CD8-positive, alpha-beta memory T cell (primary cell): Measurements from ENCODE around the gene AXDND1. TPM values are rescaled to one million over a fixed set of nuclear protein-coding genes. Genes with fewer than 3 reads are reported as not detected.
"Not testable (repeated sequence)": the region's sequence is repeated elsewhere in the genome, so short reads cannot be mapped to it uniquely, and the experiment has no call there.

Source experiments
- CTCF ChIA-PET: fragments of 350-600 bp; sonication (Branson Sonifier 250); formaldehyde crosslinking; loops from one replicate; lab custom pipeline; 2021; ENCODE audit warnings: antibody characterized with exemption; lab: Charles Lee
- POLR2A ChIA-PET: fragments of 350-600 bp; sonication (Branson Sonifier 250); formaldehyde crosslinking; loops from one replicate; lab custom pipeline; 2021; ENCODE audit warnings: antibody characterized with exemption; lab: Charles Lee
- DNase-seq, 5 donors: peaks; one replicate each; pipeline versions ENCODE4 v3.0.0 to v3.0.0-alpha.2; 2020 to 2022; ENCODE audit warnings: mixed read lengths in 1 of 5
- H3K27ac ChIP-seq: one replicate; pipeline ENCODE4 v1.7.0; 2013; ENCODE audit warnings: low read depth, mild to moderate bottlenecking, low read length, moderate library complexity
- H3K27me3 ChIP-seq: 2 replicates; pipeline ENCODE4 v1.7.0; 2013; ENCODE audit warnings: low read length, mild to moderate bottlenecking; ENCODE audit not compliant: insufficient read depth, poor library complexity, severe bottlenecking
- H3K36me3 ChIP-seq: 2 replicates; pipeline ENCODE4 v1.7.0; 2013; ENCODE audit warnings: mild to moderate bottlenecking, low read length, moderate library complexity; ENCODE audit not compliant: insufficient read depth
- H3K4me1 ChIP-seq: 2 replicates; pipeline ENCODE4 v1.7.0; 2013; ENCODE audit warnings: mild to moderate bottlenecking, low read length, moderate library complexity; ENCODE audit not compliant: insufficient read depth
- H3K4me3 ChIP-seq: 2 replicates; pipeline ENCODE4 v1.7.0; 2013; ENCODE audit warnings: mild to moderate bottlenecking, low read length
- H3K9me3 ChIP-seq: 2 replicates; pipeline ENCODE4 v1.7.0; 2013; ENCODE audit warnings: mild to moderate bottlenecking, low read length
- H3K27ac Mint-ChIP-seq, 8 donors: one replicate each; pipeline ENCODE4 v1.8.0; 2020 to 2021; ENCODE audit warnings: mixed read lengths in 8 of 8, mild to moderate bottlenecking in 6 of 8, inconsistent platforms in 3 of 8, moderate library complexity in 3 of 8
- H3K27me3 Mint-ChIP-seq, 2 donors: one replicate each; pipeline ENCODE4 v1.8.0; 2020 to 2021; ENCODE audit warnings: mixed read lengths in 2 of 2, mild to moderate bottlenecking in 1 of 2, moderate library complexity in 1 of 2
- H3K36me3 Mint-ChIP-seq, 3 donors: one replicate each; pipeline ENCODE4 v1.8.0; 2020 to 2021; ENCODE audit warnings: mixed read lengths in 3 of 3, inconsistent platforms in 1 of 3, mild to moderate bottlenecking in 1 of 3
- H3K4me1 Mint-ChIP-seq, 3 donors: one replicate each; pipeline ENCODE4 v1.8.0; 2020 to 2021; ENCODE audit warnings: mixed read lengths in 3 of 3, inconsistent platforms in 1 of 3, mild to moderate bottlenecking in 1 of 3
- H3K4me3 Mint-ChIP-seq, 7 donors: one replicate each; pipeline ENCODE4 v1.8.0; 2020 to 2021; ENCODE audit warnings: mixed read lengths in 7 of 7, mild to moderate bottlenecking in 6 of 7, moderate library complexity in 4 of 7, inconsistent platforms in 2 of 7
- H3K9me3 Mint-ChIP-seq, 5 donors: one replicate each; pipeline ENCODE4 v1.8.0; 2020 to 2022; ENCODE audit warnings: mixed read lengths in 5 of 5, mild to moderate bottlenecking in 3 of 5, moderate library complexity in 2 of 5, inconsistent platforms in 1 of 5
- polyA plus RNA-seq: library from polyadenylated mRNA; unstranded; fragments of 300-500 nt; fragmentation: Illumina TruSeq; gene quantifications from one replicate; pipeline ENCODE4 v1.2.3, GENCODE V29; 2021
- total RNA-seq, 2 experiments: library from RNA; stranded (reverse); gene quantifications; one replicate each; pipeline ENCODE4 v1.2.3, GENCODE V29; 2021

AXDND1 gene
- total and polyA plus RNA-seq, 3 experiments from 2014 or later = 0.58 TPM; not detected in 2

DNA sequence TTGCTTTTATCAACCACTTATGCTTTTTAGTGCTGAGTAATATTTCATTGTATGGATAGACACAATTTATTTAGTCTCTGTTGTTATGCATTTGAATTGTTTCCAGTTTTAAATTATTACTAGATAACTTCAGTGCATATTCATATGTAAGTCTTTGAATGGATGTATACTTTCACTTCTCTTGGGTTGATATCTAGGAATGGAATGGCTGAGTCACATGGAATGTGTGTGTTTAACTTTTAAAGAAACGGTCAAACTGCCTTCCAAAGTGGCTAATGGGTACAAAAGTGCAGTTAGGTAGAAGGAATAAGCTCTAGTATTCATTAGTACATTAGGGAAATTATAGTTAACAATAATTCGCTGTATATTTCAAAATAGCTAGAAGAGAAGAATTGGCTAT is 127.6 kb downstream of the AXDND1 start:
- no peak overlapping the region for H3K4me3 Mint-ChIP-seq
- Histone ChIP-seq H3K27ac (no peak overlapping the region), H3K4me3 (no peak overlapping the region), H3K9me3 (no peaks in the 10 kb centered on the region), H3K27me3 (no peaks in the 10 kb centered on the region), H3K36me3 (no peaks in the 10 kb centered on the region), H3K4me1 (no peaks in the 10 kb centered on the region)
- DNase-seq = no peak
- ChIA-PET CTCF (no interaction called here), POLR2A (no interaction called here)
- no peaks in the 10 kb centered on the region for H3K4me1 Mint-ChIP-seq
- peaks cover 2 to 9% of the 10 kb centered on the region in 2 donors for H3K27me3 Mint-ChIP-seq
- peaks cover 0 to 15% (median 3%) of the 10 kb centered on the region in 5 donors for H3K9me3 Mint-ChIP-seq
- H3K36me3 Mint-ChIP-seq = no peaks in the 10 kb centered on the region
- no peak overlapping the region for H3K27ac Mint-ChIP-seq

GRCh38 chr1:179506199-179506598 is 140.4 kb downstream of the AXDND1 start:
- no peaks in the 10 kb centered on the region for H3K4me1 Mint-ChIP-seq
- no peaks in the 10 kb centered on the region for H3K27me3 ChIP-seq
- H3K9me3 ChIP-seq = no peaks in the 10 kb centered on the region
- no peak overlapping the region for H3K4me3 Mint-ChIP-seq
- no peaks in the 10 kb centered on the region for H3K4me1 ChIP-seq
- no peaks in the 10 kb centered on the region for H3K36me3 Mint-ChIP-seq
- DNase-seq = no peak
- H3K36me3 ChIP-seq = no peaks in the 10 kb centered on the region
- H3K27ac Mint-ChIP-seq = no peak overlapping the region
- H3K27ac ChIP-seq = no peak overlapping the region
- CTCF ChIA-PET = no interaction called here
- H3K27me3 Mint-ChIP-seq = no peaks in the 10 kb centered on the region
- no peaks in the 10 kb centered on the region for H3K9me3 Mint-ChIP-seq
- H3K4me3 ChIP-seq = no peak overlapping the region
- POLR2A ChIA-PET = no interaction called here

DNA sequence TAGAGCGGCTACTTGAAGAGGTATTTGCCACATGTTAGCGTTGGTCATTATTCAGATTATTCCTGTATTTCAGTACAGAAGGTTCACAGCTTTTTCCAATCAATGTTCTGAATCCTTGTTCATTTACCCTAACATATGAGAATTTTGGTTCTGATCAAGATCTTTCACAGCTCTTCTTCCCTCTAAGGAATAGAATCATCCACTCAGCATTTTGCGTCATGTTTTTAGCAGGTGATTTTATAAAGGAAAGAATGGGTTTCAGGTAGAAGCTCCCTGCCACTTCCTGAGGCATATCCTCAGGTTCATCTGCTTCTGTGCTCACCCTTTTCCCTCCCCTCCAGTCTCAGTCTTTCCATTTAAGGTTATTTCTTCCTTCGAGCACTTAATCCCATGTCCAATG is 143.6 kb downstream of the AXDND1 start:
- H3K4me1 ChIP-seq = no peaks in the 10 kb centered on the region
- DNase-seq = no peak
- CTCF ChIA-PET = no interaction called here
- POLR2A ChIA-PET = no interaction called here
- Mint-ChIP-seq H3K4me1 (no peaks in the 10 kb centered on the region), H3K27ac (no peak overlapping the region), H3K4me3 (no peak overlapping the region), H3K27me3 (no peaks in the 10 kb centered on the region), H3K36me3 (no peaks in the 10 kb centered on the region), H3K9me3 (no peaks in the 10 kb centered on the region)
- no peaks in the 10 kb centered on the region for H3K27me3 ChIP-seq
- no peak overlapping the region for H3K4me3 ChIP-seq
- no peaks in the 10 kb centered on the region for H3K9me3 ChIP-seq
- no peak overlapping the region for H3K27ac ChIP-seq
- no peaks in the 10 kb centered on the region for H3K36me3 ChIP-seq

DNA sequence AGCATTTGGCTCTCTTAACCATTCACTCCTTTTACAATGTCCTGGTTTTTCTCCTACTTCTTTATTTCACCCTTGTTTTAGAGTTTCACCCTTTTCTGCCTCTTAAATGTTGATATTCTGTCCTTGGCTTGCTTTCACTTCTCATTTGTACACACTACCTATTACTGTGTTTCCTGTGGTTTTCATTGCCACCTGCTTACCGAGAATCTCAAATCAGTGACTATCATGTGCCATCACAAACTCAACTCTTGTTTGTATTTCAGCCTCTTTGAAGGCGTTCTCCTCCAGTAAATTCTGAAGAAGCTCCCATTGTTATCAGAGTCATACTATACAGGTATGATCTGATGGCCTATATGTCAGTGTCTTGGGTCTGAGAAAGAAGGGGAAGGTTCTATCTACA is 144.3 kb downstream of the AXDND1 start:
- H3K4me3 ChIP-seq = no peak overlapping the region
- CTCF ChIA-PET = no interaction called here
- H3K9me3 ChIP-seq = no peaks in the 10 kb centered on the region

DNA sequence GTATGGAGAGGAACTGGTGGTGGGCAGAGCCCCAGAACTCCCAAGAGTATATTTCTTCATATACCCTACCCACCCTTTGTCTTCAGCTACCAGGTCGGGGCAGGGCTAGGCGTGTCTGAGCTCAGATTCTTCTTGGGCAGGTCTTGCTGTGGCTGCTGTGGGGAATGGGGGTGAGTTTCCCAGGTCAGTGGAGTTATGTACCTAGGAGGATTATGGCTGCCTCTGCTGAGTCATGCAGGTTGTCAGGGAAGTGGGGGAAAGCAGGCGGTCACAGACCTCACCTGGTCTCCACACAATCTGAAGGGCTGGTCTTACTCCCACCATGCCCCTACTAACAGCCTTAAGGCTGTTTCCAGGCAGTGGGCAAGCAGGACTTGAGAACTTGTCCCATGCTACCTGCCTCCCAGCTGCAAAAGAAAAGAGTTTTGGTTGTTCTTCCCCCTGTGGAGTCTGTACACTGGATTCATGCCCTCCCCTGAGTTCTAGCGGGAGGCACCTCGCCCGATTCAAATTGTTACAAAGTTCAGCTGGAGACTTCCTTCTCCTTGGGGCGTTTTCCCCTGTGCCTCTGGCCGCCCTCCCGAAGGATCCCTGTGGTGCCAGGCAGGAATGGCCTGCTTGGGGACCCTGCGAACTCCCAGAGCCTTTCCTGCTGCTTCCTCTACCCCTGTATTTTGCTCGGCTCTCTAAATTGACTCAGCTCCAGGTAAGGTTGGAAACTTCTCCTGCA is 151.4 kb downstream of the AXDND1 start:
- Histone ChIP-seq H3K4me1 (no peaks in the 10 kb centered on the region), H3K9me3 (no peaks in the 10 kb centered on the region), H3K36me3 (no peaks in the 10 kb centered on the region), H3K4me3 (no peak overlapping the region), H3K27me3 (no peaks in the 10 kb centered on the region), H3K27ac (no peak overlapping the region)
- Mint-ChIP-seq H3K9me3 (peaks cover 0 to 8% (median 2%) of the 10 kb centered on the region in 5 donors), H3K27me3 (peaks cover 2 to 3% of the 10 kb centered on the region in 2 donors), H3K4me3 (no peak overlapping the region), H3K4me1 (no peaks in the 10 kb centered on the region), H3K36me3 (no peaks in the 10 kb centered on the region), H3K27ac (no peak overlapping the region)
- ChIA-PET CTCF (no interaction called here), POLR2A (no interaction called here)
- no peak for DNase-seq

More for the DNA sequence above, 144.3 kb downstream of the AXDND1 start:
- Histone ChIP-seq H3K36me3 (no peaks in the 10 kb centered on the region), H3K27me3 (no peaks in the 10 kb centered on the region), H3K4me1 (no peaks in the 10 kb centered on the region), H3K27ac (no peak overlapping the region)
- Mint-ChIP-seq H3K27me3 (no peaks in the 10 kb centered on the region), H3K36me3 (no peaks in the 10 kb centered on the region), H3K4me3 (no peak overlapping the region), H3K4me1 (no peaks in the 10 kb centered on the region), H3K27ac (no peak overlapping the region), H3K9me3 (no peaks in the 10 kb centered on the region)
- POLR2A ChIA-PET = no interaction called here
- DNase-seq = no peak

DNA sequence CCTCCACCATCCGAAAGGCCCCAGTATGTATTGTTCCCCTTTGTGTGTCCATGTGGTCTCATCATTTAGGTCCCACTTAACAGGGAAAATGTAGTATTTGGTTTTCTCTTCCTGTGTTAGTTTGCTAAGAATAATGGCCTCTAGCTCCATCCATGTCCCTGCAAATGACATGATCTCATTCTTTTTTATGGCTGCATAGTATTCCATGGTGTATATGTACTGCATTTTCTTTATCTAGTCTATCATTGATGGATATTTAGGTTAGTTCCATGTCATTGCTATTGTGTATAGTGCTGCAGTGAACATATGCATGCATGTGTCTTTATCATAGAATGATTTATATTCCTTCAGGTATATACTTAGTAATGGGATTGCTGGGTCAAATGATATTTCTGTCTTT is 152.8 kb downstream of the AXDND1 start:
- H3K9me3 Mint-ChIP-seq, POLR2A ChIA-PET, H3K4me1 ChIP-seq: not testable (repeated sequence)

DNA sequence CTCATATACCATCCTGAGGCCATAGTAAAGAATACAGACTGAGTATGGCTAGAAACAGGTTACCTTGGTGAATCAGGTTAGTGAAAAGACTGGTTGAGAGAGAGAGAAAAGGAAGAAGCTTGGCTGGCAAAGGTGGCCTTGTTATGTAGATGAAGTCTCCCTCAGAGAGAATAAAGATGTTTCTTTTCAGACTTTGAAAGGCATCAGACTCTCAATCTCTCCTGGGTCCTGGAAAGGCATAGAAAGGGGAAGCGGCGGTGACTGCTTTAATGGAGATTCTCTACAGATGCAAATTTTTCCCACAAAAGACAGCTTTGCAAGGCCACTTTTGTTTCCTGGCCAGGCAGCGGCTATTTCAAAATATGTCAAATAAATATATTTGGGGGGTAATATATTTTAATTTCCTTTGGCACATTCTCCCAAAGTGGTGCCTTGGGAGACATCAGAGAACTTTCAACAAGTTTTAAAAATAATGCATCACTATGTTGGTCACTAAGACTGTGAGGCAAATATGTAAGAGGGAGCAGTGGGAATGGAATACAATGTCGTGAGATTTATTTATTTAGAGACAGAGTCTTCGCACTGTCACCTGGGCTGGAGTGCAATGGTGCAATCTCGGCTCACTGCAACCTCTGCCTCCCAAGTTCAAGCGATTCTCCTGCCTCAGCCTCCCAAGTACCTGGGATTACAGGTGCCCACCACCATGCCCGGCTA is 163.9 kb downstream of the AXDND1 start:
- no peaks in the 10 kb centered on the region for H3K4me1 ChIP-seq
- H3K4me3 ChIP-seq = no peak overlapping the region
- POLR2A ChIA-PET = no interaction called here
- H3K36me3 ChIP-seq = no peaks in the 10 kb centered on the region
- Mint-ChIP-seq H3K4me1 (no peaks in the 10 kb centered on the region), H3K4me3 (no peak overlapping the region), H3K27me3 (peaks cover 4 to 10% of the 10 kb centered on the region in 2 donors), H3K27ac (no peak overlapping the region), H3K36me3 (no peaks in the 10 kb centered on the region), H3K9me3 (peaks cover 0 to 4% (median 0%) of the 10 kb centered on the region in 5 donors)
- H3K9me3 ChIP-seq = no peaks in the 10 kb centered on the region
- no peaks in the 10 kb centered on the region for H3K27me3 ChIP-seq
- DNase-seq = no peak
- H3K27ac ChIP-seq = no peak overlapping the region
- CTCF ChIA-PET = no interaction called here

More for the DNA sequence above, 152.8 kb downstream of the AXDND1 start:
- H3K4me1 Mint-ChIP-seq, H3K4me3 ChIP-seq, H3K9me3 ChIP-seq, DNase-seq, H3K4me3 Mint-ChIP-seq, H3K27ac ChIP-seq, H3K36me3 ChIP-seq, H3K27me3 ChIP-seq, CTCF ChIA-PET, H3K27ac Mint-ChIP-seq, H3K36me3 Mint-ChIP-seq, H3K27me3 Mint-ChIP-seq: not testable (repeated sequence)

DNA sequence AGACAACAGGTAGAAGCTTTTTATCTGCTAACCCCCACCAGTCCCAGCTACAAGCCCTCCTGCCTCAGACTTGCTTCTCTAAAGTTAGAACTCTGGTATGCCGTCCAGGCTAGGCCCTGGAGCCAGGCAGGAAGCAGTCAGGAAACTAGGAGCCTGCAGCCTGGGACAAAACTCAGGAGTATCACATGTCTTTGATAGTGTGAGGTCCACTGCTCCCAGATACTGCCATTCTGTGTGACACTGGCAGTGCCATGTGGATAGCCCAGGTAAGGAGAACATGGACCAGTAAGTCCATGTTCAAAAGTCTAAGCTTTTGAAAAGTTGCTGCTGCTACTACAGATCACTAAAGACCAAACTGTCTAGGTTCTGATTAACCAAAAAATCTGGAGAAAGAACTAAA is 164.6 kb downstream of the AXDND1 start:
- Mint-ChIP-seq H3K27ac (no peak overlapping the region), H3K4me3 (no peak overlapping the region), H3K27me3 (peaks cover 2 to 5% of the 10 kb centered on the region in 2 donors), H3K36me3 (no peaks in the 10 kb centered on the region), H3K9me3 (peaks cover 0 to 3% (median 0%) of the 10 kb centered on the region in 5 donors), H3K4me1 (no peaks in the 10 kb centered on the region)
- H3K36me3 ChIP-seq = no peaks in the 10 kb centered on the region
- POLR2A ChIA-PET = no interaction called here
- CTCF ChIA-PET = no interaction called here
- no peaks in the 10 kb centered on the region for H3K9me3 ChIP-seq
- H3K27ac ChIP-seq = no peak overlapping the region
- no peaks in the 10 kb centered on the region for H3K27me3 ChIP-seq
- DNase-seq = no peak
- H3K4me1 ChIP-seq = no peaks in the 10 kb centered on the region
- H3K4me3 ChIP-seq = no peak overlapping the region
